Activated T-cell treated with anti-CD3 and anti-CD28 coated beads for 48 hours (primary cell): ENCODE measurements around the gene TCP11L1.
"Not testable (repeated sequence)": the region's sequence is repeated elsewhere in the genome, so short reads cannot be mapped to it uniquely, and the experiment has no call there.

ENCODE experiments used
- DNase-seq: peaks from one replicate; pipeline ENCODE4 v3.0.0-alpha.2; 2020; ENCODE audit warnings: low read depth

The TCP11L1 gene

DNA sequence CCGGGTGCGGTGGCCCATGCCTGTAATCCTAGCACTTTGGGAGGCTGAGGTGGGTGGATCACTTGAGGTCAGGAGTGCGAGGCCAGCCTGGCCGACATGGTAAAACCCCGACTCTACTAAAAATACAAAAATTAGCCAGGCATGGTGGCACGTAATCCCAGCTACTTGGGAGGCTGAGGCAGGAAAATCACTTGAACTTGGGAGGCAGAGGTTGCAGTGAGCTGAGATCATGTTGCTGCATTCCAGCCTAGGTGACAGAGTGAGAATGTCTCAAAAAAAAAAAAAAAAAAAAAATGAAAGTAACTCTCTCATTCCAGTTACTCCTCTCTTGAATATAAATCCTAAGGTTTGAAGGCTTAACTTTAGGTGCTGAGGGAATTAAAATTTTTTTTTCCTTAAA lies 10.2 kb upstream of the TCP11L1 start:
- DNase-seq, result not testable (repeated sequence)

- no peak for DNase-seq
Observed at GRCh38 chr11:33033493-33033892, 5.9 kb upstream of the TCP11L1 start.

DNA sequence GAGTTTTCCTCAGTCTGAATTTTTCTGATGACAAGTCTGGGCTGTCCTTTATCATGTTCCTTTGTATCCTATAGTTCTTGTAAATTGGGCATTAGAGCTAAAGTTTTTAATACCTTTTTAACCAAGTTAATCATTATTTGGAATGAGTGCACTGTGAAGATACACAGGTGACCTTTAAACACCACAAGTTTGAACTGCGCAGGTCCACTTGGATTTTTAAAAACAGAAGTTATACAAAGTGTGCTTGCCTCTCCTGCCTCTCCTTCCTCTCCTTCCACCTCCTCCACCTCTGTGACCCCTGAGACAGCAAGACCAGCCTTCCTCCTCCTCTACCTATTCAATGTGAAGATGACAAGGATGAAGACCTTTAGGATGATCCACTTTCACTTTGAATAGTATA lies 4.4 kb upstream of the TCP11L1 start:
- DNase-seq, result no peak

DNA sequence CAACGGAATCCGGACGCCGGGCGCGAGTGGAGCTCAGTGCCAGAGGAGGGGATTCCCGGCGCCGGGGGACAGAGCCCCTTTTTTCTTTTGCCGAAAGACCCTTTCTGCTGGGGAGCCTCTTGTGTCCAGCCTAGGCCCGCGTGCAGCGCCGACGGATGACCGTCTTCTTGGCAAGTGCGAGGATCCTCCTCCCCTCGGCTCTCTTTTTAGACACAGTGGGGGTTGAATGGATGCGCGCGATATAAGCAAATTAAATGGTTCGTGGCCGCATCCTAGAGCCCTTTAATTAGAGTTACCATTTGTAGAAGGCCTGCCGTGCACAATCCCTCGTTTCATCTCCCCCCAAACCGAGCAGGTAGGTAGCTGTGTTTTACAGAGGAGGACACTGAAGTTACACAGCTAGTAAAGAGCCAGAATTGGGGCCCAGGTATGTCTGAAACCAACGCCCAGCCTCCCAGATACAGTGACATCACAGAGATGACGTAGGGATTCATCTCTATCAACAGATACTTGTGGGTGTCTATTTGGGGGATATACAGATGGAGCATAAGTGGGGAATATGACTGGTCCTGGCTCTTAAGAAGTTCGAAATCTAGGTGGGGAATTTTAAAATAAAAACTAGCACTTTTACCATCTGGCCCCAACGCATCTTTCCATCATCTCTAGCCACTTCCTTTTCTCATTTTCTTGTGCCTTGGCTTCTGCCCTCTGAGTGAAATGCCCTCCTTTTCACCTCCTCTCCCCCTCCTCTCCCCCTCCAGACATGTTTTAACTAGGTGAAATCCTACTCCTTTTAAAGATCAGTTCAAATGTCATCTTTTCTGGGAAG lies 875 bp downstream of the TCP11L1 start:
- DNase-seq, result peak; percentile 31

GRCh38 chr11:33040862-33041453 lies 1.6 kb downstream of the TCP11L1 start:
- DNase-seq, result no peak

GRCh38 chr11:33043221-33043830 lies 4.0 kb downstream of the TCP11L1 start:
- DNase-seq, result no peak

- no peak for DNase-seq
Observed at GRCh38 chr11:33044285-33044756, 4.9 kb downstream of the TCP11L1 start.

DNA sequence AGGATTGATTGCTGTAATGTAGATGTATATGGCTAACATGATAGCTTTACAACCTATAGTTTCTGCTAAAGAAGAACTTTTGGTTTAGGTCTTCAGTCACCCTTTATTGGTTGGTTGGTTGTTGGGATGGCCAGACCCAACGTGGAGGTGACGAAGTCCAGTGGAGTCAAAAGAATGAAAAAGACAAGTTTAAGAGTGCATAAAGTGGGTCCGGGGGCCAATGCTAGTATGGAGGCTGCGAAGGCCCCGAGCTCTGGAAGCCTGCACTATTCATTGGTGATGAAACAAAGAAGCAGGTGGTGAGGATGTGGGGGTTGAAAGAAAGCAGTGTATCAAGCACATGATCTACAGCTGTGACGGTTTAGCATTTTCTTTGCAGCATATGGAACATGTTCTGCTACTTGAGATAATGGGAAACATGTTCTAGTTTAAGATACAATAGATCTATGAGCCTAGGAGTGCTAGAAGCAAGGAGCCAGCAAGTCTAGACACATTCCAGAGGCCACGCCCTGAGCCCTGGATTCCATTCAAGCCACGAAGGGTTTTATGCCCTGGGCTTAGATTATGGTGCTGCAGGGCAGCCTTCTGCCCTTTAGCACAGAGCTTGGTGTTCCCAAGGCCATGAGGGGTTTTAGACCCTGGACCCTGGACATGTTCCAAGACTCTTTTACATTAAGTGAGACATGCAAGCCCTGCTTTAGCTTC lies 6.3 kb downstream of the TCP11L1 start:
- no peak for DNase-seq

GRCh38 chr11:33048701-33049100 lies 9.3 kb downstream of the TCP11L1 start:
- not testable (repeated sequence) for DNase-seq

- DNase-seq, result not testable (repeated sequence)
Observed at GRCh38 chr11:33049565-33050408, 10.4 kb downstream of the TCP11L1 start.

DNA sequence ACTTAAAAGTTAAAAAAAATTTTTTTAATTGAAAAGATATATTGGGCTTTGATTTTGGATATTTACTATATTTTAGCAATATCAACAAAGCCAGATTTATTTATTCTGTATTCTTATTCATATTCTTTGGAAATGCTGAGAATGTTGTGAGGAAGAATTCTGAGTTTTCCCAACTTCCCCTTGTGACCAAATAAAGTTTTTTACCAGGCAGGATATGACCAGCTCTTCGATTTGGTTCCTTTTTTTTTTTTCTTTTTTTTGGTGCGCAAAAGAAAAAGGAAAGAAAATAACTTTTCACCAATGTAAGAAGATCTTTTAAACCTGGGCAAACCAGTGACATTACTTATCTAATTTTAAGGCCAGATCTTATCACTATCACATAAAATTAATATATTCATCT lies 12.9 kb downstream of the TCP11L1 start:
- DNase-seq, result no peak

- no peak for DNase-seq
Observed at GRCh38 chr11:33055375-33055774, 16.0 kb downstream of the TCP11L1 start.

DNA sequence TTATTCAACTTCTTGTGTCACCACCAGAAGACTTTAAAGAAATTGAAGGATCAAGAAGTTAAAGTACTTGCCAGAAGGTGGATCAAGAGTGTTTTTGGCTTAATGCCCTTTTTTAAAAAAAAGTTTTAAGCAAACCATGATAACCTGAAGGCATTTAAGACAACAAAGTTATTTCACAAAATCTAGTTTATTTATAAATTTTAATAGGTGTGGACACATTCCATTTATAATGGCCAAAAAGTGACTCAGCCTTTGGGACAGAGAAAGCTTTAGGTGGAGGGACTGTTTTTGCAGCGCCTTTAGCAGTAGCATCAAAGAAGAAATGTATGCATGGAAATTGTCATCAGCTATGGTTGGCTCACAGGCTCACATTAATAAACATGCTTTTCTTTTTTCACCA lies 17.9 kb downstream of the TCP11L1 start:
- DNase-seq, result no peak

DNA sequence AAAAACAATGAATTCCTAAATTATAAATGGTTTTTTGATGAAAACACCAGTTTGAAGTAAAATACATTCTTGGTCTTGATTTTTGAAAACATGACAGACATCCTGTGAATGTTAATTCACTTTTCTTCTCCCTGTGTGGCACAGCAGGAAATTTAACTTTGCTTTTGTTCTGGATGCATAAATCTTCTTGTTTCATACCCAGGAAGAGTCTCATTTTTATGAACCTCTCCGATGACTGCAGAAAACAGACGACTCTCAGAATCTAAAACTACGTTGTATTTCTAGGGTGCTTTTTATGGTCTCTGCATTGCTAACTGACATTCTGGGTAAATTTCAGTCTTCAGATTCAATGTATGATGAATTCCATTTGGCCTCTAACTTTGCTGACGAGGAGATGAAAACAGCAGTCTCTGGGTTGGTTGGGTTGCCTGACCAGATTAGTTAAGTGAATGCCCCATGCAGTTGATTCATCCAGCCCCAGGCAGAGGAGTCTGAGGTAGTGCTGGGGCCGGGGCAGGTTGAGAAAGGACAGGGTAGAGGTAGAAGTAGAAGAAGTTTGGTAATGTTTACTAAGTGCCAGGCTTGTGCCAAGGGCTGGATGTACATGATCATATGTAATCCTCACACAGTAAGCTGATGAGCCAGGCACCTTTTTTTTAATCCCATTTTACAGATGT lies 20.1 kb downstream of the TCP11L1 start:
- DNase-seq, result no peak

- DNase-seq, result no peak
Observed at GRCh38 chr11:33060271-33060670, 20.9 kb downstream of the TCP11L1 start.

DNA sequence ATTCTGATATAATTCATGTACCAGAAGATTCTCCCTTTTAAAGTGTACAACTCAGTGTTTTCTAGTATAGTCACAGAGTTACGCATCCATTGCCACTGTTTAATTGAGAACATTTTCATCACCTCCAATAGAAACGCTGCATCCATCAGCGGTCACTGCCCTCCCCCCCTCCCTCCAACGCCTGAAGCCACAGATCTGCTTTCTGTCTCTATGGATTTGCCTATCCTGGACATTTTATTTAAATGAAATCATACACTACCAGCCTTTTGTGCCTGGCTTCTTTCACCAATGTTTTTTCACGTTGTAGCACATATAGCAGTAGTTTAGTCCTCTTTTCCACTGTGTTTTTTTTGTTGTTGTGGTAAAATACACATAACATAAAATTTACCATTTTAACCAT lies 22.8 kb downstream of the TCP11L1 start:
- no peak for DNase-seq

DNA sequence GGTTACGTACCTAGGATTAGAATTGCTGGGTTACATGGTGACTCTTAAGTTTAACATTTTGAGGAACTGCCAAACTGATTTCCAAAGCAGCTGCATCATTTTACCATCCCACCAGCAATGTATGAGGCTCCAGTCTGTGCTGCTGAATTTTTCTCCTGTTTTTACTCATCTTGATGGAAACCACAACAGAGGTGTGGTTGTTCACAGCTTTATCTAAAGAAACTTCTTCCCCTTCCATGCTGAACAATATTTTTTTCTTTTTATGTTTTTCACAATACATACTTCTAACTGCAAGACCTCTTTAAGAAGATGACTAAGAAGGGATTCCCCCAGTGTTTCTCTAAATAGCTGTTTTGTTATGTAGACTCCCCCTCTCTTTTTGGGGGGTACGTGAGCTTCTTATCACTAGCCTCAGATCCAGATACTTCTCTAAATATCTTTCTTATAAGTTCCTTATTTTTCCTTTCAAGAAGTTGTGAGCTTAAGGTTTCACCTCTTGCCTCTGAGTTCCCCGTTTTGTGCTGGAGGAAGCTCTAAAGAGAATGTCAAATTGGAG lies 24.0 kb downstream of the TCP11L1 start:
- no peak for DNase-seq

- no peak for DNase-seq
Observed at GRCh38 chr11:33064033-33064825, 24.9 kb downstream of the TCP11L1 start.

- no peak for DNase-seq
Observed at GRCh38 chr11:33064866-33065265, 25.5 kb downstream of the TCP11L1 start.
